Prostate gland (tissue), 2 donors: ENCODE data around the gene DNAH8.

Experiments
- POLR2A ChIP-seq: fragments of 450-650 bp; IDR thresholded peaks from one replicate; pipeline ENCODE4 v1.6.1; 2016; ENCODE audit warnings: antibody characterized with exemption, mild to moderate bottlenecking
- TF ChIP-seq, protein P1 (sequence below), 4 experiments: fragments of 200-600 bp in 2 of 4; fragments of 450-650 bp in 2 of 4; sonication (generic) in 2 of 4; IDR thresholded peaks; 1 replicate in 3 of 4; 2 replicates in 1 of 4; pipeline ENCODE4 v1.5.1; 2016 to 2019; ENCODE audit warnings: antibody characterized with exemption in 4 of 4, mild to moderate bottlenecking in 2 of 4, moderate library complexity in 2 of 4

DNA sequence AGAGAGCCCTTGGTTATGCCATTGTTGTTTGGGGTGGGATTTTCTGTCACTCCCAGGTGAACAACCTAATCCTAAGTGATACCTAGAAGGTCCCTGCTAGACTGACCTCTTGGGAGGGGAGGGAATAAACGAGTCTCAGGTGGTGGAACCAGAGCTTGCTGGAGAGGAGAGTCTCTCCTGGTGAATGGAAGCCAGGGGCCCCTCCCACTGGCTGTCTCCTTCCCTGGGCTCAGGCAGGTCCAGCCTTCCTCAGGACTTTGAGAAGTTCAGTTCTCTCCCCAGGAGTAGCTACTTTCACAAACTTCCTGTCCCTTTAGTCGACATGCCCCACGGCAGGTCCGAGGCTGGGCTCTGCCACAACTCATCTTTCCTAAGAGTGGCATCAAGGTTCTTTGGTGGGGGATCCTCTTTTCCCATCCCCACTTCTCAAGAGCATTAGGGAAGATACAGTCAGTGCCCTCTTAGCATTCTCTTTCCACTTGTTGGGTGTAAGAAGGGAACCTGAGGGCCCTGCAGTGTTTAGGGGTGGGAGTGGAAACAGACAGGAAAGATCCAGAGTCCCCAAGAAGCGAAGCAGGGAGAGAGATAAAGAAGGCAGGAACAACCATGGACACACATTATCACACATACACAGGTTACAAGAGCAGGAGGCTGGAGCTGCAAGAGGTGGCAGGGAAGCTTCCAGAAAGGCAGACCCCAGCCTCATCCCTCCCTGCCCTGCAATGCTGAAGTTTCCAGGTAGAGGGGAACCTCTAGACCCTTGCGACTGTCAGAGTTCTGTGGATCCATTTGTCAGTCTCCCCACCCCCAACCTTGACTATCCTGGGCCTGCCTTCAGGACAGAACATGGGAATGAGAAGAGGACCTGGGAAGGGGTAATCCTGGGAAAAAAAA is 332.6 kb downstream of the DNAH8 start:
- TF ChIP-seq POLR2A: no peak
- TF ChIP-seq, protein P1, sequence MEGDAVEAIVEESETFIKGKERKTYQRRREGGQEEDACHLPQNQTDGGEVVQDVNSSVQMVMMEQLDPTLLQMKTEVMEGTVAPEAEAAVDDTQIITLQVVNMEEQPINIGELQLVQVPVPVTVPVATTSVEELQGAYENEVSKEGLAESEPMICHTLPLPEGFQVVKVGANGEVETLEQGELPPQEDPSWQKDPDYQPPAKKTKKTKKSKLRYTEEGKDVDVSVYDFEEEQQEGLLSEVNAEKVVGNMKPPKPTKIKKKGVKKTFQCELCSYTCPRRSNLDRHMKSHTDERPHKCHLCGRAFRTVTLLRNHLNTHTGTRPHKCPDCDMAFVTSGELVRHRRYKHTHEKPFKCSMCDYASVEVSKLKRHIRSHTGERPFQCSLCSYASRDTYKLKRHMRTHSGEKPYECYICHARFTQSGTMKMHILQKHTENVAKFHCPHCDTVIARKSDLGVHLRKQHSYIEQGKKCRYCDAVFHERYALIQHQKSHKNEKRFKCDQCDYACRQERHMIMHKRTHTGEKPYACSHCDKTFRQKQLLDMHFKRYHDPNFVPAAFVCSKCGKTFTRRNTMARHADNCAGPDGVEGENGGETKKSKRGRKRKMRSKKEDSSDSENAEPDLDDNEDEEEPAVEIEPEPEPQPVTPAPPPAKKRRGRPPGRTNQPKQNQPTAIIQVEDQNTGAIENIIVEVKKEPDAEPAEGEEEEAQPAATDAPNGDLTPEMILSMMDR (IDR thresholded peaks at IDR 0.05): no peak
